Activated B cell treated with CpG ODN at 0.5 μM for 24 hours (primary cell): ENCODE data around the gene COL1A2. TPM values are rescaled to one million over a fixed set of nuclear protein-coding genes. Genes with fewer than 3 reads are reported as not detected.

ENCODE experiments used
- ATAC-seq: fragments of 200-7000 bp; cut with Tn5 transposase; one replicate; pipeline ENCODE4 v1.10.0; 2021; ENCODE audit warnings: low read depth, mild to moderate bottlenecking, moderate library complexity
- CTCF ChIA-PET: fragments of 350-600 bp; sonication (Branson Sonifier 250); formaldehyde crosslinking; loops from one replicate; lab custom pipeline; 2021; ENCODE audit warnings: antibody characterized with exemption; lab: Charles Lee
- POLR2A ChIA-PET: fragments of 350-600 bp; sonication (Branson Sonifier 250); formaldehyde crosslinking; loops from one replicate; lab custom pipeline; 2021; ENCODE audit warnings: antibody characterized with exemption; lab: Charles Lee
- DNase-seq: peaks from one replicate; pipeline ENCODE4 v3.0.0; 2022
- H3K27ac Mint-ChIP-seq: one replicate; pipeline ENCODE4 v1.8.0; 2020; ENCODE audit warnings: mixed read lengths
- H3K27me3 Mint-ChIP-seq: one replicate; pipeline ENCODE4 v1.8.0; 2021; ENCODE audit warnings: mixed read lengths
- H3K36me3 Mint-ChIP-seq: one replicate; pipeline ENCODE4 v1.8.0; 2021; ENCODE audit warnings: low read depth, mixed read lengths
- H3K4me1 Mint-ChIP-seq: one replicate; pipeline ENCODE4 v1.8.0; 2021; ENCODE audit warnings: mixed read lengths
- H3K4me3 Mint-ChIP-seq: one replicate; pipeline ENCODE4 v1.8.0; 2020; ENCODE audit warnings: mild to moderate bottlenecking, mixed read lengths
- H3K9me3 Mint-ChIP-seq: one replicate; pipeline ENCODE4 v1.8.0; 2020; ENCODE audit warnings: mixed read lengths
- CTCF ChIP-seq: fragments of 200-600 bp; IDR thresholded peaks from one replicate; pipeline ENCODE4 v1.8.0; 2022; ENCODE audit warnings: antibody characterized with exemption, mild to moderate bottlenecking
- intact Hi-C: fragments of 100-400 bp; cut with micrococcal nuclease; formaldehyde crosslinking; loops from one replicate; pipeline ENCODE4 v1.15.1; 2024
- total RNA-seq: library from RNA; stranded (reverse); gene quantifications from 2 replicates; pipeline ENCODE4 v1.2.3, GENCODE V29; 2022

COL1A2 gene
- total RNA-seq, 1 donor from 2014 or later, result not detected

- no peak overlapping the region for H3K27ac Mint-ChIP-seq
- TF ChIP-seq CTCF, result no peak
- H3K4me1 Mint-ChIP-seq, result no peaks in the 10 kb centered on the region
- DNase-seq (no peak), ATAC-seq (no peak)
- no peaks in the 10 kb centered on the region for H3K36me3 Mint-ChIP-seq
- no peak overlapping the region for H3K4me3 Mint-ChIP-seq
- ChIA-PET POLR2A (no interaction called here), CTCF (no interaction called here)
- H3K27me3 Mint-ChIP-seq, result peaks cover 10% of the 10 kb centered on the region
- intact Hi-C loops, result no loop called here
- H3K9me3 Mint-ChIP-seq, result no peaks in the 10 kb centered on the region
These were observed 16.3 kb upstream of the COL1A2 start for GRCh38 chr7:94378356-94378755.

DNA sequence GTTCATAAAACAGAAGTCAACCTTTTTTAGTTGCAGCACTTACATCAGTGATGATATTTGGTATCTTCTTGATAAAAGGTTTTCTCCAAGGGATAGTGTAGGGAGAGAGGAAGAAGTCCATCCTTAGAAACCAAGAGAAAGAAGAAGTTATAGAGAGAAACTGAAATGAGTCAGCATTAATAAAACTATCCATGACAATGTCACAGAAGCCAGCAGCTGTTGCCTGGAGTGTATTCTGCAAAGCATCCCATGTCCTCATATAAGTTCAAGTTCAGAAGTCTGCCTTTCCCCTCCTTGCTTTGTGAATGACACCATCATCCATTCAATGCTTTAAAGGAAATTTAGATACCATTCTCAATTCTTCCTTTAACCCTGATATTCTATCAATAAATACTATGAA, 14.4 kb upstream of the COL1A2 start:
- ATAC-seq (no peak), DNase-seq (no peak)
- CTCF ChIA-PET, result interaction anchor here (2.0 kb wide), 1 partner anchor 15 kb away, joined by 5 read pairs; no protein-coding TSS in a partner anchor
- POLR2A ChIA-PET, result interaction anchor here (0.6 kb wide), 1 partner anchor 56 kb away, joined by 4 read pairs; no protein-coding TSS in a partner anchor
- TF ChIP-seq CTCF, result no peak
- peaks cover 7% of the 10 kb centered on the region for H3K27me3 Mint-ChIP-seq
- H3K4me1 Mint-ChIP-seq, result no peaks in the 10 kb centered on the region
- H3K27ac Mint-ChIP-seq, result no peak overlapping the region
- H3K4me3 Mint-ChIP-seq, result no peak overlapping the region
- intact Hi-C loops, result no loop called here
- no peaks in the 10 kb centered on the region for H3K9me3 Mint-ChIP-seq
- H3K36me3 Mint-ChIP-seq, result no peaks in the 10 kb centered on the region

DNA sequence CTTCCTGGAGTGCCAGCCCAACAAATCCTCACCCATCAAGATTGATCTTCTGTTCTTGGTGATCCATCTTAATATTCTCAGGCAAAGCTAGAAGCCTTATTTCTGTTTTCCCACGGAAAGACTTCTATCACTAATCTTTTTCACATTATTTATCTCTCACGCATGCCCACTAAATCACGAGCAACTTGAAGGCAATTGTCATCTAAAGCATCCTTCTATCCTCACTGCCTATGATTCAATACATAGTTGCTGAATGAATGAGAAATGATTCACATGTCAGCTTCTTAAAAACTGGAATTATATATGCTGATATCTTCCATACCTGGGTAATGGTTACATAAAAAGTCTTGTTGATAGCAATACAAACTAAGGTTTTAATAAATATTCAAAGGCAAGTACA, 12.6 kb upstream of the COL1A2 start:
- no peak overlapping the region for H3K4me3 Mint-ChIP-seq
- H3K27me3 Mint-ChIP-seq, result peaks cover 7% of the 10 kb centered on the region
- no peak overlapping the region for H3K27ac Mint-ChIP-seq
- no peak for TF ChIP-seq CTCF
- no peaks in the 10 kb centered on the region for H3K36me3 Mint-ChIP-seq
- CTCF ChIA-PET, result no interaction called here
- POLR2A ChIA-PET, result no interaction called here
- H3K4me1 Mint-ChIP-seq, result no peaks in the 10 kb centered on the region
- no peaks in the 10 kb centered on the region for H3K9me3 Mint-ChIP-seq
- DNase-seq (no peak), ATAC-seq (no peak)
- intact Hi-C loops, result no loop called here

DNA sequence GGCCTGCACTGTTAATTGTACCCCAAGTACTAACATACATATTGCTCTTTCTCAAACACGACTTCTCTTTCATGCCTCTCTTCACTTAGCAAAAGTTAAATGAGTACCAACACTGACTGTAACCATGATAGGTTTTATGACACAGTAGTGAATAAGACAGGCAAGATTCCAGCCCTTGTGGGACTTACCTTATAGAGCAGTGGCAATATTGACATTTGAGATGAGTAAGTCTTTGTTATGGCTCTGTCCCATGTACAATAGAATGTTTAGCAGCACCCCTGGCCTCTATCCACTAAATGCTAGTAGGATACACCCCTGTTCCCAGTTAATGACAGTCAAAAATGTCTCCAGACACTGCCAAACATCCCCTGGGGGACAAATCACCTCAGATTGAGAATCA, 11.9 kb upstream of the COL1A2 start:
- no peak for DNase-seq
- no peak for TF ChIP-seq CTCF
- Mint-ChIP-seq H3K4me3 (no peak overlapping the region), H3K27ac (no peak overlapping the region), H3K4me1 (no peaks in the 10 kb centered on the region), H3K36me3 (no peaks in the 10 kb centered on the region), H3K9me3 (no peaks in the 10 kb centered on the region), H3K27me3 (peaks cover 3% of the 10 kb centered on the region)
- intact Hi-C loops, result no loop called here
- no peak for ATAC-seq
- ChIA-PET CTCF (no interaction called here), POLR2A (no interaction called here)

DNA sequence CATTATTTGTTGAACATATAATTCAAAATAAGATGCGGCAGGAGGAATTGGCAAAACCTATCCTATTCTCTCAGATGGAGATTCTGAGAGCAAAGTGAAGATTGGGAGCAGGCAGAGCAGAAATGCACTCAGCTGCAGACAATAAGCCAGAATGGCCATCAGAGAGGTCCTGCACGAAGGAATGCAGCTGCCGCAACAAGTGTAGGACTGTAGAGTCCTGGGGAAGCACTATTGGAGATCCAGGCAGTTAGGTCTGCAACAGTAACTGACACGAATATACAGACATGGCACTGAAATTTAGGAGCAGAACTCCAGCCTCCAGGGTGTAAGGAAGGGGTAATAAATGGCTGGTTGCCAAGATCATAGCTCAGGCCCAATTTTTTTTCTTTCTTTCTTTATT, 10.4 kb upstream of the COL1A2 start:
- Mint-ChIP-seq H3K4me1 (no peaks in the 10 kb centered on the region), H3K9me3 (no peaks in the 10 kb centered on the region), H3K27ac (no peak overlapping the region), H3K4me3 (no peak overlapping the region), H3K27me3 (peaks cover 9% of the 10 kb centered on the region), H3K36me3 (no peaks in the 10 kb centered on the region)
- TF ChIP-seq CTCF, result no peak
- DNase-seq, result no peak
- POLR2A ChIA-PET, result interaction anchor here (0.5 kb wide), 1 partner anchor 60 kb away, joined by 12 read pairs; no protein-coding TSS in a partner anchor
- no peak for ATAC-seq
- CTCF ChIA-PET, result no interaction called here
- intact Hi-C loops, result no loop called here
